MM.1S (cell line): ENCODE measurements around the gene C1QTNF3.

Source experiments
- EZH2 ChIP-seq: fragments of 300-600 bp; sonication (generic); optimal IDR thresholded peaks from 2 replicates; pipeline ENCODE3; 2017; ENCODE audit warnings: low read depth, mild to moderate bottlenecking, antibody characterized with exemption, low read length, mixed read lengths
- TF ChIP-seq, protein P1 (sequence below): fragments of 300-600 bp; sonication (generic); IDR thresholded peaks from 2 replicates; pipeline ENCODE4 v1.5.1; 2016; ENCODE audit warnings: antibody characterized with exemption, low read length, mixed read lengths

DNA sequence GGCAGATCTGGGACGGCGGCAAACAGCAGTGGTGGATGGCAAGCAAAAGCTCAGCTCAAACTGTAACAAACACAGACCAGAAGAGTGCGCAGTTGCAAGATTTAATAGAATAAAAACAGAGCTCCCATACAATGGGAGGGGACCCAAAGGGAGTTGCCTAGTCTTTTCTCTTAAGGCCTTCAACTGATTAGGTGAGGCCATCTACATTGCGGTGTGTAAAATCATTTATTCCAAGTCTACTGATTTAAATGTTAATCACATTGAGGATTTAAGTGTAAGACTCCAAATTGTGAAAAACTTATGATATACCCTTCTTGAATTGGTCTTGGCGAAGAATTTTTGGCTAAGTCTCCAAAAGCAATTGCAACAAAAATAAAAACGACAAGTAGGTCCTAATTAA lies 21.6 kb upstream of the C1QTNF3 start:
- TF ChIP-seq, protein P1, sequence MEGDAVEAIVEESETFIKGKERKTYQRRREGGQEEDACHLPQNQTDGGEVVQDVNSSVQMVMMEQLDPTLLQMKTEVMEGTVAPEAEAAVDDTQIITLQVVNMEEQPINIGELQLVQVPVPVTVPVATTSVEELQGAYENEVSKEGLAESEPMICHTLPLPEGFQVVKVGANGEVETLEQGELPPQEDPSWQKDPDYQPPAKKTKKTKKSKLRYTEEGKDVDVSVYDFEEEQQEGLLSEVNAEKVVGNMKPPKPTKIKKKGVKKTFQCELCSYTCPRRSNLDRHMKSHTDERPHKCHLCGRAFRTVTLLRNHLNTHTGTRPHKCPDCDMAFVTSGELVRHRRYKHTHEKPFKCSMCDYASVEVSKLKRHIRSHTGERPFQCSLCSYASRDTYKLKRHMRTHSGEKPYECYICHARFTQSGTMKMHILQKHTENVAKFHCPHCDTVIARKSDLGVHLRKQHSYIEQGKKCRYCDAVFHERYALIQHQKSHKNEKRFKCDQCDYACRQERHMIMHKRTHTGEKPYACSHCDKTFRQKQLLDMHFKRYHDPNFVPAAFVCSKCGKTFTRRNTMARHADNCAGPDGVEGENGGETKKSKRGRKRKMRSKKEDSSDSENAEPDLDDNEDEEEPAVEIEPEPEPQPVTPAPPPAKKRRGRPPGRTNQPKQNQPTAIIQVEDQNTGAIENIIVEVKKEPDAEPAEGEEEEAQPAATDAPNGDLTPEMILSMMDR = no peak
- TF ChIP-seq EZH2 = no peak
